C4-2B (cell line): ENCODE data around the gene NBEAL2.

Experiments used
- H3K27ac ChIP-seq: fragments of 450-650 bp; 2 replicates; pipeline ENCODE4 v1.5.1; 2017
- CTCF ChIP-seq: fragments of 450-650 bp; conservative IDR thresholded peaks from 2 replicates; pipeline ENCODE4 v1.5.1; 2017; ENCODE audit warnings: mild to moderate bottlenecking
- ZFX ChIP-seq: fragments of 450-650 bp; IDR thresholded peaks from 2 replicates; pipeline ENCODE4 v1.6.1; 2017

NBEAL2 gene

GRCh38 chr3:47003461-47004368, 24.2 kb downstream of the NBEAL2 start:
- H3K27ac ChIP-seq: no peak overlapping the region
- TF ChIP-seq CTCF: no peak
- no peak for TF ChIP-seq ZFX

GRCh38 chr3:47004369-47005211, 25.1 kb downstream of the NBEAL2 start:
- TF ChIP-seq ZFX: no peak
- no peak for TF ChIP-seq CTCF

GRCh38 chr3:47005212-47006144, 26.0 kb downstream of the NBEAL2 start:
- TF ChIP-seq CTCF (no peak), ZFX (no peak)
- peak overlapping the region; percentile 6; the same call in 1 of the 2 replicates for H3K27ac ChIP-seq

More at GRCh38 chr3:47004369-47005211, 25.1 kb downstream of the NBEAL2 start:
- H3K27ac ChIP-seq: peak overlapping the region; percentile 6; the same call in 1 of the 2 replicates

GRCh38 chr3:47006145-47006651, 26.7 kb downstream of the NBEAL2 start:
- no peak overlapping the region for H3K27ac ChIP-seq
- TF ChIP-seq ZFX: no peak
- no peak for TF ChIP-seq CTCF

GRCh38 chr3:47007001-47007400, 27.5 kb downstream of the NBEAL2 start:
- H3K27ac ChIP-seq: no peak overlapping the region

More at GRCh38 chr3:47007001-47007400, 27.5 kb downstream of the NBEAL2 start:
- TF ChIP-seq ZFX (no peak), CTCF (no peak)
